IMR-90 (cell line): Measurements from ENCODE around the gene PRKN. TPM values are rescaled to one million over a fixed set of nuclear protein-coding genes. Genes with fewer than 3 reads are reported as not detected.

ENCODE experiments used
- ATAC-seq: fragments of 200-7000 bp; cut with Tn5 transposase; 2 replicates; pipeline ENCODE4 v1.9.1; 2020; ENCODE audit warnings: low read depth, mild to moderate bottlenecking, moderate library complexity
- BruUV-seq: library from RNA; stranded (reverse); fragments of 400-500 nt; replicated peaks from 2 replicates; lab custom pipeline; 2021; lab: Mats Ljungman, UMichigan
- CTCF ChIA-PET: fragments of 300-600 bp; formaldehyde crosslinking; extraction: SDS; loops from one replicate; lab custom pipeline; 2021; ENCODE audit warnings: antibody characterized with exemption; lab: Yijun Ruan, JAX
- POLR2A ChIA-PET: fragments of 300-600 bp; sonication (Branson Sonifier 250); formaldehyde crosslinking; loops from one replicate; lab custom pipeline; 2022; ENCODE audit warnings: antibody characterized with exemption; ENCODE audit not compliant: unreplicated experiment; lab: Charles Lee
- DNase-seq: peaks from one replicate; pipeline ENCODE4 v3.0.0; 2013
- H2AFZ ChIP-seq: replicated peaks from 2 replicates; pipeline ENCODE3; 2013; ENCODE audit warnings: low read length, mild to moderate bottlenecking; ENCODE audit not compliant: poor library complexity
- H2AK5ac ChIP-seq: 2 replicates; pipeline ENCODE4 v1.6.1; 2013; ENCODE audit warnings: low read depth, low read length, inconsistent platforms
- H2AK9ac ChIP-seq: replicated peaks from 2 replicates; pipeline ENCODE3; 2013; ENCODE audit warnings: mild to moderate bottlenecking, low read depth, low read length, moderate library complexity; ENCODE audit not compliant: poor library complexity
- H2BK120ac ChIP-seq: 2 replicates; pipeline ENCODE4 v1.6.1; 2013; ENCODE audit warnings: low read depth, low read length, inconsistent platforms
- H2BK15ac ChIP-seq: 3 replicates; pipeline ENCODE4 v1.6.1; 2013; ENCODE audit warnings: low read depth, low read length, inconsistent platforms
- H2BK20ac ChIP-seq: 2 replicates; pipeline ENCODE4 v1.6.1; 2013; ENCODE audit warnings: low read depth, mild to moderate bottlenecking, inconsistent platforms, low read length, moderate library complexity
- H2BK5ac ChIP-seq: 2 replicates; pipeline ENCODE4 v1.6.1; 2013; ENCODE audit warnings: mild to moderate bottlenecking, low read depth, low read length, inconsistent platforms; ENCODE audit not compliant: poor library complexity, severe bottlenecking
- H3K14ac ChIP-seq: replicated peaks from 2 replicates; pipeline ENCODE4 v1.6.1; 2013; ENCODE audit warnings: low read depth, low read length, inconsistent platforms
- H3K18ac ChIP-seq: 2 replicates; pipeline ENCODE4 v1.6.1; 2013; ENCODE audit warnings: low read depth, low read length, control low read depth
- H3K23ac ChIP-seq: 2 replicates; pipeline ENCODE4 v1.6.1; 2013; ENCODE audit warnings: low read depth, low read length, inconsistent platforms
- H3K27ac ChIP-seq: 2 replicates; pipeline ENCODE4 v1.5.1; 2013; ENCODE audit warnings: mild to moderate bottlenecking, control low read depth, low read length; ENCODE audit not compliant: insufficient read depth
- H3K27me3 ChIP-seq: 2 replicates; pipeline ENCODE4 v1.6.1; 2013; ENCODE audit warnings: low read length; ENCODE audit not compliant: control insufficient read depth, insufficient read depth
- H3K36me3 ChIP-seq: 2 replicates; pipeline ENCODE4 v1.6.1; 2013; ENCODE audit warnings: low read length, mixed read lengths; ENCODE audit not compliant: control insufficient read depth, insufficient read depth
- H3K4ac ChIP-seq: 2 replicates; pipeline ENCODE4 v1.6.1; 2013; ENCODE audit warnings: low read depth, low read length, inconsistent platforms
- H3K4me1 ChIP-seq: 2 replicates; pipeline ENCODE4 v1.6.1; 2013; ENCODE audit warnings: low read length, mixed read lengths; ENCODE audit not compliant: control insufficient read depth, insufficient read depth
- H3K4me2 ChIP-seq: 2 replicates; pipeline ENCODE4 v1.6.1; 2013; ENCODE audit warnings: low read depth, mild to moderate bottlenecking, control low read depth, low read length, moderate library complexity
- H3K4me3 ChIP-seq: 2 replicates; pipeline ENCODE4 v1.5.1; 2013; ENCODE audit warnings: low read depth, mild to moderate bottlenecking, control low read depth, low read length, moderate library complexity; ENCODE audit not compliant: insufficient read depth
- H3K56ac ChIP-seq: 2 replicates; pipeline ENCODE4 v1.6.1; 2013; ENCODE audit warnings: low read length, inconsistent platforms; ENCODE audit not compliant: insufficient read depth; ENCODE audit errors: extremely low read depth
- H3K79me1 ChIP-seq, 2 experiments: 2 replicates each; pipeline ENCODE4 v1.6.1; 2013; ENCODE audit warnings: low read length in 2 of 2, inconsistent platforms in 1 of 2, low read depth in 1 of 2
- H3K9ac ChIP-seq: 2 replicates; pipeline ENCODE4 v1.6.1; 2013; ENCODE audit warnings: low read depth, low read length, control low read depth
- H3K9me1 ChIP-seq: 2 replicates; pipeline ENCODE4 v1.6.1; 2013; ENCODE audit warnings: low read length, inconsistent platforms; ENCODE audit not compliant: insufficient read depth
- H3K9me3 ChIP-seq: 2 replicates; pipeline ENCODE4 v1.6.1; 2013; ENCODE audit warnings: low read length; ENCODE audit not compliant: control insufficient read depth, insufficient read depth
- H4K20me1 ChIP-seq: 2 replicates; pipeline ENCODE4 v1.6.1; 2013; ENCODE audit warnings: low read length, inconsistent platforms; ENCODE audit not compliant: insufficient read depth
- H4K5ac ChIP-seq: 2 replicates; pipeline ENCODE4 v1.6.1; 2013; ENCODE audit warnings: mild to moderate bottlenecking, low read depth, low read length, control low read depth
- H4K8ac ChIP-seq, 2 experiments: 2 replicates each; pipeline ENCODE4 v1.6.1; 2013; ENCODE audit warnings: low read depth in 2 of 2, low read length in 2 of 2, control low read depth in 1 of 2, inconsistent platforms in 1 of 2
- H4K91ac ChIP-seq: 2 replicates; pipeline ENCODE4 v1.6.1; 2013; ENCODE audit warnings: low read depth, low read length, inconsistent platforms; ENCODE audit not compliant: insufficient read depth
- FOS ChIP-seq: fragments of 150-350 bp; IDR thresholded peaks from 2 replicates; pipeline ENCODE4 v1.6.1; 2016; ENCODE audit warnings: low read depth, low read length
- MXI1 ChIP-seq: IDR thresholded peaks from 2 replicates; pipeline ENCODE4 v1.6.1; 2012; ENCODE audit warnings: low read depth, mild to moderate bottlenecking, low read length, moderate library complexity, borderline replicate concordance
- RCOR1 ChIP-seq: IDR thresholded peaks from 2 replicates; pipeline ENCODE4 v1.6.1; 2012; ENCODE audit warnings: mild to moderate bottlenecking, low read length, improper control_type of control experiment; ENCODE audit not compliant: insufficient replicate concordance
- SMC3 ChIP-seq: fragments of 150-350 bp; IDR thresholded peaks from 2 replicates; pipeline ENCODE4 v1.6.1; 2016; ENCODE audit warnings: low read depth, mild to moderate bottlenecking, antibody characterized with exemption, low read length, moderate library complexity
- WGBS, 2 experiments: methylation state at CpG; one replicate each; pipeline versions ENCODE4 v1.1.5 to v1.1.7; 2013; ENCODE audit warnings: missing lambda C conversion rate in 2 of 2; ENCODE audit not compliant: insufficient read length in 1 of 2; ENCODE audit errors: extremely low coverage in 2 of 2; 5-methylcytosine and 5-hydroxymethylcytosine counted together
- dilution Hi-C: fragments of 300-500 bp; cut with HindIII; formaldehyde crosslinking; loops from one replicate; pipeline ENCODE4 v1.14.3; 2018; ENCODE audit warnings: low sequenced_read_pairs; ENCODE audit not compliant: unreplicated experiment
- in situ Hi-C: fragments of 300-500 bp; cut with MboI; formaldehyde crosslinking; loops from 3 replicates; pipeline ENCODE4 v1.14.3; 2019; ENCODE audit warnings: low sequenced_read_pairs, inconsistent platforms, mixed read lengths
- intact Hi-C: fragments of 100-400 bp; cut with micrococcal nuclease; formaldehyde crosslinking; loops from 2 replicates; pipeline ENCODE4 v1.10.0; 2022
- polyA plus RNA-seq, 3 experiments: library from polyadenylated mRNA; depleted of rRNA; stranded (reverse); fragments of >200 nt; gene quantifications; 2 replicates each; pipeline ENCODE4 v1.2.3, GENCODE V29; 2012; ENCODE audit warnings: low replicate concordance in 1 of 3
- total RNA-seq: library from RNA; depleted of rRNA; stranded (reverse); fragments of >200 nt; gene quantifications from 2 replicates; pipeline ENCODE4 v1.2.3, GENCODE V29; 2012
- TF ChIP-seq, protein P1 (sequence below): fragments of 150-350 bp; IDR thresholded peaks from 2 replicates; pipeline ENCODE4 v1.6.1; 2016; ENCODE audit warnings: low read depth, mild to moderate bottlenecking, low read length, moderate library complexity, borderline replicate concordance

The PRKN gene
- total and polyA plus RNA-seq, 2 of the 4 experiments (the other 2 are of a cell fraction), result 0.15 to 0.18 TPM

DNA sequence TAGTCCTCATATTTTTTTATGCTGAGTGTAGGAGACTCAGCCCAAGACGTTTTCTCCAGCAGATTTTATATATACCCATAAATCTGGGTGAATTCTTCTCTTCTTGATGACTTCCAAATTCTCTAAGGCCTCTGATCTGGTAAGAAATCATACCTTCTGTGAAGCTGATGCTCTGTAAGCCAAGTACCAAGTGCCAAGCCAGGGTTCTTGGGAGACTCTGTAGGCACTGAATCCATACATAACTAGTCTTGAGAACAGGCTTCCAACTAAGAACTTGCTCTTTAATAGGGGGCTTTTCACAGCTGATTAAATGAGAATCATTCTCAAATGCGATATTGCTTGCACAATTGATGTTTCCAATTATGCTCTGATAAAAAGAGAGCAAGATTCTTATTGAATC, 87.6 kb downstream of the PRKN start:
- H3K9me3 ChIP-seq, result peaks cover 7% of the 10 kb centered on the region
- TF ChIP-seq, protein P1, sequence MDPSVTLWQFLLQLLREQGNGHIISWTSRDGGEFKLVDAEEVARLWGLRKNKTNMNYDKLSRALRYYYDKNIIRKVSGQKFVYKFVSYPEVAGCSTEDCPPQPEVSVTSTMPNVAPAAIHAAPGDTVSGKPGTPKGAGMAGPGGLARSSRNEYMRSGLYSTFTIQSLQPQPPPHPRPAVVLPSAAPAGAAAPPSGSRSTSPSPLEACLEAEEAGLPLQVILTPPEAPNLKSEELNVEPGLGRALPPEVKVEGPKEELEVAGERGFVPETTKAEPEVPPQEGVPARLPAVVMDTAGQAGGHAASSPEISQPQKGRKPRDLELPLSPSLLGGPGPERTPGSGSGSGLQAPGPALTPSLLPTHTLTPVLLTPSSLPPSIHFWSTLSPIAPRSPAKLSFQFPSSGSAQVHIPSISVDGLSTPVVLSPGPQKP, result no peak
- TF ChIP-seq SMC3 (no peak), RCOR1 (no peak), MXI1 (no peak), FOS (no peak)
- in situ Hi-C loops (no loop called here), intact Hi-C loops (no loop called here), dilution Hi-C loops (no loop called here)
- BruUV-seq, result no TSS peak
- H2BK120ac ChIP-seq, result no peak overlapping the region
- no peaks in the 10 kb centered on the region for H3K36me3 ChIP-seq
- H2AK5ac ChIP-seq, result no peak overlapping the region
- WGBS, 2 experiments, result no CpG with 5 or more reads among the region's 2 CpGs
- H3K56ac ChIP-seq, result no peak overlapping the region
- no peak overlapping the region for H3K4ac ChIP-seq
- H3K27me3 ChIP-seq, result no peaks in the 10 kb centered on the region
- no peak overlapping the region for H3K9ac ChIP-seq
- no peak overlapping the region for H3K4me2 ChIP-seq
- H4K91ac ChIP-seq, result no peak overlapping the region
- H2AFZ ChIP-seq, result no peak overlapping the region
- no peak overlapping the region for H2BK20ac ChIP-seq
- H3K27ac ChIP-seq, result no peak overlapping the region
- no peak overlapping the region for H4K5ac ChIP-seq
- no peak overlapping the region for H2BK15ac ChIP-seq
- H4K8ac ChIP-seq, result no peak overlapping the region
- no peak overlapping the region for H2AK9ac ChIP-seq
- ATAC-seq, result no peak
- no peak overlapping the region for H3K14ac ChIP-seq
- no peak overlapping the region for H3K18ac ChIP-seq
- no peak for DNase-seq
- no peak overlapping the region for H2BK5ac ChIP-seq
- no peaks in the 10 kb centered on the region for H3K9me1 ChIP-seq
- CTCF ChIA-PET, result interaction anchor here (0.6 kb wide), 1 partner anchor 8 kb away, joined by 3 read pairs; no protein-coding TSS in a partner anchor
- H3K79me1 ChIP-seq, result no peaks in the 10 kb centered on the region
- no peak overlapping the region for H3K23ac ChIP-seq
- no peaks in the 10 kb centered on the region for H3K4me1 ChIP-seq
- POLR2A ChIA-PET, result no interaction called here
- no peak overlapping the region for H3K4me3 ChIP-seq
- no peaks in the 10 kb centered on the region for H4K20me1 ChIP-seq
